Activated T-helper 9 cell treated with anti-CD3 and anti-CD28 coated beads, Interleukin-2, amount 50 U/mL, for 16 hours (primary cell): ENCODE results near the gene TDRD1.

Experiments
- DNase-seq: peaks from one replicate; pipeline ENCODE4 v3.0.0-alpha.2; 2020; ENCODE audit warnings: low read depth

Gene TDRD1

GRCh38 chr10:114233482-114233881 lies 54.3 kb downstream of the TDRD1 start:
- no peak for DNase-seq

DNA sequence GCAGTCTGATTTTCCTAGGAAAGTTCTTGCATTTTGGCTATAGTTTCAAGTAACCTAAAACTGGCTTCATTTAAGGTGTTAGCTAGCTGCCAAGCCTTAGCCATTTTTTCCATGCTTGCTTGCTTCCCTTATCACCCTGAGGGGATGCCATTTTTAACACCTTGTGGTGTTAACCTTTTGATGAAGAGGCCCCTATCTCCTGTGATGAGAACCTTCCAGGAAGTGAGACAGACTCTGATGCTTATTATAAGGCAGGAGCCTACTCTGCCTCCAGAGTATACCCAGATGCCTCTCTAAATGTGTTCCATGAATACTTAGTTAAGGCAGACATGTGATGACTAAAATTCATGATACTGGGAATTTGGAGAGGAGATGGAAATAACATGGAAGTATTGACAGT lies 55.0 kb downstream of the TDRD1 start:
- no peak for DNase-seq

DNA sequence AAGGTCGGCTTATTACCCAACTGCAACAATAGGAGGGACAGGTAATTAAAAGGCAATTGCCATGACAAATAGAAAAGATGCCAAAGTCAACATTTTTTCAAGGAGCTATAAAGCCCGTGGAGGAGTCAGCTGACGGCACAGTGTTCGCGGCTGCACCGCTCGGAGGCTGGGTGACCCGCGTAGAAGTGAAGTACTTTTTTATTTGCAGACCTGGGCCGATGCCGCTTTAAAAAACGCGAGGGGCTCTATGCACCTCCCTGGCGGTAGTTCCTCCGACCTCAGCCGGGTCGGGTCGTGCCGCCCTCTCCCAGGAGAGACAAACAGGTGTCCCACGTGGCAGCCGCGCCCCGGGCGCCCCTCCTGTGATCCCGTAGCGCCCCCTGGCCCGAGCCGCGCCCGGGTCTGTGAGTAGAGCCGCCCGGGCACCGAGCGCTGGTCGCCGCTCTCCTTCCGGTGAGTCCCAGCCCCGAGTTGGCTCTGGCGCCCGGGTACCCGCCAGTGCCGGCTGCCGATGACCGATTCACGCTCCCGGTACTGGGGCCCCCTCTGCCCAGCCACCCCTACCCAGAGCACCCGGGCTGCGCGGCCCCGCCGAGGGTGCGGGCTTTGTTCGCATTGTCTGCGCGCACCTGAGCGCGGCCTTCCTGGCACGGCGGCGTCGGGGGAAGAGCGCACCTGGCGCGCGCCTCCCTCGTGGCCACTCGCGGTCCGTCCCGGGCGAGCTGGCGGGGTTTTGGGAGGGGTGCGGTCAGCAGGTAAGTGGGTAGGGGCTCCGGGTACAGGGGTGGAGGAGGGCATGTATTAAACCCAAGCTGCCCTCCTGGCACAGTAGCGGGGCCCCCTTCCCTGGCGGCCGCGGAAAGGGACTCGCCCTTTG lies 60.2 kb downstream of the TDRD1 start, which contains the start of gene VWA2:
Gene VWA2, plus strand, starts transcription at position 138 of the 877 bp plus-strand sequence. CDS start 9,460 bp downstream, outside the sequence.
- peak; percentile 2 for DNase-seq

DNA sequence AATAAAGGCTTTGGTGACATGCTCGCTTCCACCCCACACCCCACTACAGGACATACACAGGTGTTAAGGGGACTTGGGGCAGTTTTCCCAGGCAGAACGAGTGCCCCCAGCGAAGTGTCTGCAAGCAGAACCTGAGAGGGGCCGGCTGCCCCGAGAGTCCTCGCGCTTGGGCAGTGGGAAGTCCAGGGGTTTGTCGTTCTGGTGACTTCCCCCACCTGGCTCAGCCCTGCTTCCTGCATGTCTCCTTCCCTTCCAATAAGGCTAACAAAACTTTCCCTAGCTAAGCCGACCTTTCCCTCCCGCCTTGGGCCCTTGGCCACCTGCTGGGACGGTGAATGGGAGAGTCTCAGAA lies 60.8 kb downstream of the TDRD1 start:
- no peak for DNase-seq

GRCh38 chr10:114242235-114242634 lies 63.1 kb downstream of the TDRD1 start:
- no peak for DNase-seq

- DNase-seq: no peak
Measured at GRCh38 chr10:114243661-114244060, 64.5 kb downstream of the TDRD1 start.

DNA sequence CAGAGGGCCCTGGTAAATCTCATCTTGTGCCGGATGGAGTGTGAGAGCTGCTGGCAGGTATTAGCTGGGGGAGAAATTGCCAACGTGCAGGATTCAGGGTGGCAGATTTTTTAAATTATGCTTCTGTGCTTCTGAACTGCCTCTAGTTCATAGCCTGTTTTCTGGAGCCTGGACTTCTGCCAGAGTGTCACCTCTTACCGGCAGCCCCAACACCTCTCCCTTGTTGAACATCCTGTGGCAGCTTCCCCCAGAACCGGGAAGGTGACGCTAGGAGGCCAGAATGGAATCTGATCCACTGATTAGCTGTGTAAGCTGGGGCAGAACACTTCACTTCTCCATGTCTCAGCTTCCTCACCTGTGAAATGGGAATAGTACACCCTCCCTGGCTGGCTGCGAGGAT lies 65.0 kb downstream of the TDRD1 start:
- no peak for DNase-seq

- no peak for DNase-seq
Measured at GRCh38 chr10:114245121-114245791, 66.1 kb downstream of the TDRD1 start.

DNA sequence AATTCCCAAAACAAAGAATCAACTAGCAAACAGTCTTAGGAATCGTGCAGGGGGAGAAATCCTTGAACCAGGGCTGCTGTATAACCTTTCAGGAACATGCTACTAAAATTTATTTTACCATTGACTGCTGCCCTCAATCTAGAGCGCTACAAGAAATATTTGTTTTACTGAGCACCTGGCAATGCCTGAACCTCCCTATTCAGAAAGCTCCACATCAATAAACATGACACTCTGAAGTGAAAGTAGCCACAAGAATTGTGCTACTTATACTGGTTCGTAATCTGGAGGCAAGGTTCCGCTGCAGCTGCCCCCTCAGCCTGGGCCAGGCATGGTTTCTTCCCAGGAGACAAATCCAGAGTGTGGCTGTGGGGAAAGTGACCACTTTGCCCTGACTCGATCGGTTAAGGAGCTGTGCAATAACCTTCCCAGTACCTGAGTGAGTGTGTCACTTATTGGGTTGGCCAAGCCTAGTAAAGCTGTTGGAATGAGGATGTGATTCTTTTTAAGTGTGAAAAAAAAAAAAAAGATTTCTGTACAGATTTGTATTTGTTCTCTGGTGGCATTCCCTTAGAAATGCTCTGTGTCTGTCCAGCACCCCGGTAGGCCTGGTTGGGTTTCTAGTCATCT lies 67.6 kb downstream of the TDRD1 start:
- no peak for DNase-seq

GRCh38 chr10:114250236-114250635 lies 71.1 kb downstream of the TDRD1 start:
- DNase-seq: no peak

GRCh38 chr10:114250716-114251115 lies 71.6 kb downstream of the TDRD1 start:
- no peak for DNase-seq

DNA sequence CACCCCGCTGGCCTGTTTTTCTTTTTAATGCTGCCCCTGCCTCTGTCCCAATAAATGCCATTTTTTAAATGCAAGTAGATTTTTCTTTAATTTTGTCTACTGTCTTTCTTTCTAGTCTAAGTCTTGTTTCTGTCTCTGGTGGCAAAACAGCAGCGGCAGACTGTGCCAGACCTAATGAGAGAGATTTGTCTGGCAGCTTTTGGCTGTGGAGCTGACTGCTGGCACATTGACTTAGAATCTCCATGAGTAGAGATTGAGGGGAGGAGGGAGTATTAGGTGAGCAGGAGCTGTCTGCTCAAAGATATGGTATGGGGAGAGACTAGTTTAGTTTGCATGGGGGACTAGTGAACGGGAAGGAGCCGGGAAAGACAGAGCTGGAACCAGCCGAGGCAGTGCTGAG lies 72.9 kb downstream of the TDRD1 start:
- DNase-seq: no peak

GRCh38 chr10:114252883-114253282 lies 73.7 kb downstream of the TDRD1 start:
- no peak for DNase-seq

DNA sequence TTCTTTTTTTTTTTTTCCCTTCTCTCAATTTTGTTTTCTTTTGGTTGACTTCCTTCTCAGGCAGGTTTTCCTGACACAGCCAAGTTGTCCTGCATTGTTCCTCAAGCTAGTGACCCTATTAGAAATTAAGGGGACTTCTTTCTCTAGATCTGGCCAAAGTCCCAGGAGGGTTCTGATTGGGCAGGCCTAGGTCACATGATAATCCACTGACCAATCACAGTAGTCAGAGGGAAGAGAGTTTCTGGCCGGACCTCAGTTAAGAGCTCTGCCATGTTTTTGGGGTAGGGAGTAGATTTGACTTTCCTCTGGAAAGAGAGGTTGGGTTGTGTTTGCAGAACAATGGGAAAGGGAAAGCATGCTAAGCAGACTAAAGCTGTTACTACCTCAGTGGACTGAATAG lies 76.1 kb downstream of the TDRD1 start:
- DNase-seq: no peak

DNA sequence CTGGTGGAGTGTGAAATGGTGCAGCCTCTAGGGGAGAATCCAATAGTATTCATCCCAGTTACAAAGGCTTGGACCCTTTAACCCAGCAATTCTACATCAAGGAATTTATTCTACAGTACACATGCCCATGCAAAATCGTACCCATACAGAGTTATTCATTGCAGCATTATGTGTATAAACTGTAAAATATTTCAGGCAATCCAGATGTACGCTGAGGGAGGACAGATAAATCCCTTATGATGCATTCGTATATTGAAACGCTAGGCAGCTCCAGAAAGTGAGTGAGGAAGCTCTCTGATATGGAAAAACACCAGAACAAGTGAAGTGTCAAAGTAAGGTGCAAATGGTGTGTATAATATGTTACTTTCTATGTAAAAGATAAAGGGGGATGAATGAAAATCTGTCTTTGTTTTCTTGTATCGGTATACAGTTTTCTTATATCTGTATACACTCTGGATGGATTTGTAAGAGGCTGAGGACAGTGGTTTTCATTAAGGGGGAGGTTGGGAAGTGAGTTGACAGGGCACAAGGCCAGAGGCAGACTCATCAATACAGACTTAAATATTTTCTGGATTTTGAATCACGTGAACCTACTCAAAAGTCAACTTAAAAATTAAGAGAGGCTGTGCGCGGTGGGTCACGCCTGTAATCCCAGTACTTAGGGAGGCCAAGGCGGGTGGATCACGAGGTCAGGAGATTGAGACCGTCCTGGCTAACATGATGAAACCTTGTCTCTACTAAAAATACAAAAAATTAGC lies 77.0 kb downstream of the TDRD1 start:
- DNase-seq: no peak

GRCh38 chr10:114256822-114257221 lies 77.7 kb downstream of the TDRD1 start:
- no peak for DNase-seq

DNA sequence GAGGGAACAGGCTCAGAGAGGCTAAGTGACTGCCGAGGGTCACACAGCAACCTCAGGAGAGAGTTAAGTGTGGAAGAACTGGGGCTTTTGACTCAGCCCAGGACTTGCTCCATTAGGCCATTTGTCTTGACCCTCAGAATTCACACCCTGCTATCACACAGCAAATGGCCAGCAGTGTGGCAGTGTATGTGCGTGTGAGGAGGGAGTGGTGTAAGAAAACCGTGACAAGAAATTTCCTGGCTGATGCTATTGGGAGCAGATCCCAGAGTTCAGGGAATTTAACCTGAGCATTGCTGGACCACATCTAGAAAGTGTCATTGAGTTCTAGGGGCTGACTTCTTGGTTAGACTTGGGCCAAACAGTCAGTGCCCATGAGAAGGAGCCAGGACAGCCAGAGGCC lies 78.3 kb downstream of the TDRD1 start:
- no peak for DNase-seq

- DNase-seq: no peak
Measured at GRCh38 chr10:114258274-114258840, 79.2 kb downstream of the TDRD1 start.

GRCh38 chr10:114259824-114260223 lies 80.7 kb downstream of the TDRD1 start:
- no peak for DNase-seq

- DNase-seq: no peak
Measured at GRCh38 chr10:114260366-114260765, 81.2 kb downstream of the TDRD1 start.

DNA sequence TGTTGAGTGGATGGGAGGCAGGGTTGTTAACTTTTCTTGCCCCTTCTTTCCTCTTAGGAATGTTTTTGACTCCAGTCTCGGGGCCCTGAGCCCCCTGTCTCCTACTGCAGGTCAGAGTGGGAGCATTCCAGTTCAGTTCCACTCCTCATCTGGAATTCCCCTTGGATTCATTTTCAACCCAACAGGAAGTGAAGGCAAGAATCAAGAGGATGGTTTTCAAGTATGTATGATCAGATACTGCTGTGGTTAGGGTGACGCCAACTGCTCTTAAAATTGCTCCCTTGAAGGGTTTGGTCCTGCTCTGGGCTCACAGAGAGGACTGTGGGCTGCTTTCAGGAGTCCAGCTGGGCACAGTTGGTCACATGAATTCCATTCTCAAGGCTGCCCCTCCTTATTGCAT lies 81.9 kb downstream of the TDRD1 start:
- DNase-seq: no peak

GRCh38 chr10:114262496-114262895 lies 83.3 kb downstream of the TDRD1 start:
- DNase-seq: no peak
